NCI-H2081 (cell line): ENCODE data around the gene KLK15.

Experiments used
- DNase-seq, 2 experiments: peaks; one replicate each; lab custom pipeline; 2025; lab: John Stamatoyannopoulos, UW

KLK15 gene

GRCh38 chr19:50776131-50776530 is 57.2 kb downstream of the KLK15 start:
- no peak for DNase-seq
